GM12878 (cell line): ENCODE data around the gene DBN1. TPM values are rescaled to one million over a fixed set of nuclear protein-coding genes. Genes with fewer than 3 reads are reported as not detected.

ENCODE experiments used
- ASH2L ChIP-seq: fragments of 300-600, 200-600 bp; sonication (generic); IDR thresholded peaks from 2 replicates; pipeline ENCODE4 v1.6.1; 2017; ENCODE audit warnings: low read depth, mild to moderate bottlenecking, borderline replicate concordance
- ATF7 ChIP-seq: fragments of 450-650 bp; IDR thresholded peaks from 2 replicates; pipeline ENCODE4 v1.6.1; 2016; ENCODE audit warnings: low read depth, mild to moderate bottlenecking
- CBFB ChIP-seq: IDR thresholded peaks from 2 replicates; pipeline ENCODE4 v1.6.1; 2016; ENCODE audit warnings: antibody characterized with exemption, low read depth
- ETV6 ChIP-seq, 2 experiments: fragments of 450-650 bp in 1 of 2; IDR thresholded peaks in 1 of 2; conservative IDR thresholded peaks in 1 of 2; 2 replicates each; pipeline ENCODE4 v1.6.1; 2014; ENCODE audit warnings: antibody characterized with exemption in 1 of 2, borderline replicate concordance in 1 of 2, low read depth in 1 of 2, mild to moderate bottlenecking in 1 of 2, moderate library complexity in 1 of 2
- FOXK2 ChIP-seq: fragments of 450-650 bp; IDR thresholded peaks from 2 replicates; pipeline ENCODE4 v1.6.1; 2017; ENCODE audit warnings: mild to moderate bottlenecking, moderate library complexity
- MXI1 ChIP-seq: fragments of 150-350 bp; IDR thresholded peaks from 2 replicates; pipeline ENCODE4 v1.6.1; 2011; ENCODE audit warnings: low read depth, mild to moderate bottlenecking, inconsistent platforms, low read length, improper control_type of control experiment
- NFXL1 ChIP-seq: fragments of 450-650 bp; IDR thresholded peaks from 2 replicates; pipeline ENCODE4 v1.6.1; 2017; ENCODE audit warnings: antibody characterized with exemption, mild to moderate bottlenecking, borderline replicate concordance
- NFYA ChIP-seq: IDR thresholded peaks from 2 replicates; pipeline ENCODE4 v1.6.1; 2011; ENCODE audit warnings: low read depth, mild to moderate bottlenecking, low read length, improper control_type of control experiment, borderline replicate concordance
- NR2C2 ChIP-seq: IDR thresholded peaks from 2 replicates; pipeline ENCODE4 v1.6.1; 2011; ENCODE audit warnings: borderline replicate concordance, low read depth; ENCODE audit not compliant: control insufficient read depth, insufficient read length
- PKNOX1 ChIP-seq: fragments of 450-650 bp; IDR thresholded peaks from 2 replicates; pipeline ENCODE4 v1.6.1; 2016; ENCODE audit warnings: mild to moderate bottlenecking
- PML ChIP-seq: IDR thresholded peaks from 2 replicates; pipeline ENCODE4 v1.6.1; 2012; ENCODE audit warnings: low read length, inconsistent platforms
- POU2F2 ChIP-seq: IDR thresholded peaks from 3 replicates; pipeline ENCODE4 v1.6.1; 2011; ENCODE audit warnings: low read depth, mild to moderate bottlenecking, low read length, borderline replicate concordance
- RFX5 ChIP-seq: IDR thresholded peaks from 2 replicates; pipeline ENCODE4 v1.6.1; 2011; ENCODE audit warnings: low read depth, low read length, improper control_type of control experiment
- TARDBP ChIP-seq: IDR thresholded peaks from 2 replicates; pipeline ENCODE4 v1.6.1; 2016; ENCODE audit warnings: borderline replicate concordance
- TCF3 ChIP-seq: IDR thresholded peaks from 2 replicates; pipeline ENCODE4 v1.6.1; 2012; ENCODE audit warnings: low read depth, mild to moderate bottlenecking, low read length, borderline replicate concordance; ENCODE audit not compliant: insufficient read depth
- TCF7 ChIP-seq: IDR thresholded peaks from 2 replicates; pipeline ENCODE4 v1.6.1; 2014; ENCODE audit warnings: antibody characterized with exemption, borderline replicate concordance
- ZNF24 ChIP-seq: fragments of 450-650 bp; IDR thresholded peaks from 2 replicates; pipeline ENCODE4 v1.6.1; 2017; ENCODE audit warnings: antibody characterized with exemption, mild to moderate bottlenecking
- ZNF274 ChIP-seq: IDR thresholded peaks from one replicate; pipeline ENCODE4 v1.8.0; 2011; ENCODE audit not compliant: insufficient read length, insufficient read depth
- polyA plus RNA-seq, 11 experiments: library from polyadenylated mRNA; depleted of rRNA in 4 of 11; unstranded in 6 of 11; stranded (reverse) in 5 of 11; fragments of >200 nt; fragmentation: Nextera tagmentation in 4 of 11; fragmentation: Illumina TruSeq in 1 of 11; extraction: Ambion mirVana in 4 of 11; extraction: Trizol in 1 of 11; gene quantifications; 1 replicate in 1 of 11; 2 replicates in 10 of 11; pipeline versions ENCODE4 v1.2.1 to v1.2.3, GENCODE V29; 2011 to 2016; ENCODE audit warnings: inconsistent platforms in 2 of 11, missing spikeins in 2 of 11, low read depth in 1 of 11
- total RNA-seq, 4 experiments: library from RNA; depleted of rRNA in 3 of 4; stranded (reverse); fragments of >200 nt in 3 of 4; fragmentation: Illumina TruSeq in 1 of 4; extraction: Trizol in 1 of 4; gene quantifications; 2 replicates each; pipeline versions ENCODE4 v1.2.1 to v1.2.3, GENCODE V29; 2013 to 2021
- TF ChIP-seq, protein P1 (sequence below): fragments of 450-650 bp; IDR thresholded peaks from 2 replicates; pipeline ENCODE4 v1.6.1; 2018; ENCODE audit warnings: mild to moderate bottlenecking, low read depth, moderate library complexity; ENCODE audit not compliant: partially characterized antibody
- TF ChIP-seq, protein P2 (sequence below): IDR thresholded peaks from 2 replicates; pipeline ENCODE4 v1.6.1; 2012; ENCODE audit warnings: low read depth, low read length, improper control_type of control experiment
- TF ChIP-seq, protein P3 (sequence below): fragments of 450-650 bp; IDR thresholded peaks from 2 replicates; pipeline ENCODE4 v1.6.1; 2016; ENCODE audit warnings: mild to moderate bottlenecking
- TF ChIP-seq, protein P4 (sequence below): fragments of 450-650 bp; IDR thresholded peaks from 2 replicates; pipeline ENCODE4 v1.6.1; 2014; ENCODE audit warnings: mild to moderate bottlenecking

The DBN1 gene
- total and polyA plus RNA-seq, 10 of the 15 experiments (the other 5 are each of a cell fraction or from before 2014, with no cell fraction given): 0.18 to 81.0 (median 27.9) TPM

DNA sequence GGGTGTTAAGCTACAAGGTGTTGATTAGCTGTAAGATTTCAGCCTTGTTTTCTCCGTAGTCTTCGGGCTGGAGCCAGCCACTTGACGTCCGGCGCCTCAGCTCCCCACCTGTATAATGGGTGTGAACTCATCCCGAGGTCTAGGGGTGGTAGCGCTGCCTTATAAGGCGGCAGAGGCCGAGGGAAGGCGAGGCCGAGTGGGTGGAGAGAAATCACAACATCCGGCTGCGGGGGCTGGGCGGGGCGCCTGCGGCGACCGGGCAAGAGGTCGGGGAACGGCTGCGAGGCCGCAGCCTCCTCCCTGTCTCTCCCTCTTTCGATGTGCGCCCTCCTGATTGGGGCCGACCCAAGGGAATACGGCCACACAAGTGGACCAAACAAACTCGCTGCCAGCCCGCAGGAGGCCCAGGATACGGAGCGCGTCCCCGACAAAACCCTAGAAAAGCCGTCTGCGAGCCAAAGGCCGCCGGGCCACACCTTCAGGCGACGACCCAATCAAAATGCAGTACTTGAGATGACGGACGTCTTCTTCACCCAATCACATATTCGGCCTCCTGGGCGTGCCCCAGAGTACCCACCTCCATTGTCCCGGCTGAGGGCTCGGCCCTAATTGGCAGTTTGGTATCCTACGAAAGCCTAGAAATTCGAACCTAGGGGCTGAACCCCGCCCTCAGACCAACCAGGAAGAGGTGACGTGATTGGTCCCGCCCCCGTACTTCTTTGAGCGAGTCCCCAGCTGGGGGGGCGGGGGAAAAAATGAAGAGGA is 47.5 kb downstream of the DBN1 start (continued):
- TF ChIP-seq, protein P1, sequence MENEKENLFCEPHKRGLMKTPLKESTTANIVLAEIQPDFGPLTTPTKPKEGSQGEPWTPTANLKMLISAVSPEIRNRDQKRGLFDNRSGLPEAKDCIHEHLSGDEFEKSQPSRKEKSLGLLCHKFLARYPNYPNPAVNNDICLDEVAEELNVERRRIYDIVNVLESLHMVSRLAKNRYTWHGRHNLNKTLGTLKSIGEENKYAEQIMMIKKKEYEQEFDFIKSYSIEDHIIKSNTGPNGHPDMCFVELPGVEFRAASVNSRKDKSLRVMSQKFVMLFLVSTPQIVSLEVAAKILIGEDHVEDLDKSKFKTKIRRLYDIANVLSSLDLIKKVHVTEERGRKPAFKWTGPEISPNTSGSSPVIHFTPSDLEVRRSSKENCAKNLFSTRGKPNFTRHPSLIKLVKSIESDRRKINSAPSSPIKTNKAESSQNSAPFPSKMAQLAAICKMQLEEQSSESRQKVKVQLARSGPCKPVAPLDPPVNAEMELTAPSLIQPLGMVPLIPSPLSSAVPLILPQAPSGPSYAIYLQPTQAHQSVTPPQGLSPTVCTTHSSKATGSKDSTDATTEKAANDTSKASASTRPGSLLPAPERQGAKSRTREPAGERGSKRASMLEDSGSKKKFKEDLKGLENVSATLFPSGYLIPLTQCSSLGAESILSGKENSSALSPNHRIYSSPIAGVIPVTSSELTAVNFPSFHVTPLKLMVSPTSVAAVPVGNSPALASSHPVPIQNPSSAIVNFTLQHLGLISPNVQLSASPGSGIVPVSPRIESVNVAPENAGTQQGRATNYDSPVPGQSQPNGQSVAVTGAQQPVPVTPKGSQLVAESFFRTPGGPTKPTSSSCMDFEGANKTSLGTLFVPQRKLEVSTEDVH: no peak
- TF ChIP-seq MXI1: no peak; the same call in 1 of the 2 replicates
- TF ChIP-seq ZNF274: no peak
- no peak for TF ChIP-seq TARDBP
- 0 out of 2 replicates have a peak, but pooled peaks have one; percentile 38 for TF ChIP-seq CBFB
- no peak for TF ChIP-seq NR2C2
- TF ChIP-seq NFYA: peak; percentile 54; the same call in 1 of the 2 replicates
- TF ChIP-seq ZNF24: 0 out of 2 replicates have a peak, but pooled peaks have one; percentile 61
- no peak for TF ChIP-seq PML
- peak; percentile 96 for TF ChIP-seq ATF7
- TF ChIP-seq PKNOX1: peak; percentile 99
- TF ChIP-seq POU2F2: peak; percentile 80; the same call in 2 of the 3 replicates
- peak; percentile 50; the same call in 1 of the 2 replicates for TF ChIP-seq TCF3
- TF ChIP-seq RFX5: peak; percentile 43; the same call in 1 of the 2 replicates
- TF ChIP-seq, protein P2, sequence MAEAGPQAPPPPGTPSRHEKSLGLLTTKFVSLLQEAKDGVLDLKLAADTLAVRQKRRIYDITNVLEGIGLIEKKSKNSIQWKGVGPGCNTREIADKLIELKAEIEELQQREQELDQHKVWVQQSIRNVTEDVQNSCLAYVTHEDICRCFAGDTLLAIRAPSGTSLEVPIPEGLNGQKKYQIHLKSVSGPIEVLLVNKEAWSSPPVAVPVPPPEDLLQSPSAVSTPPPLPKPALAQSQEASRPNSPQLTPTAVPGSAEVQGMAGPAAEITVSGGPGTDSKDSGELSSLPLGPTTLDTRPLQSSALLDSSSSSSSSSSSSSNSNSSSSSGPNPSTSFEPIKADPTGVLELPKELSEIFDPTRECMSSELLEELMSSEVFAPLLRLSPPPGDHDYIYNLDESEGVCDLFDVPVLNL: peak; percentile 70
- TF ChIP-seq, protein P3, sequence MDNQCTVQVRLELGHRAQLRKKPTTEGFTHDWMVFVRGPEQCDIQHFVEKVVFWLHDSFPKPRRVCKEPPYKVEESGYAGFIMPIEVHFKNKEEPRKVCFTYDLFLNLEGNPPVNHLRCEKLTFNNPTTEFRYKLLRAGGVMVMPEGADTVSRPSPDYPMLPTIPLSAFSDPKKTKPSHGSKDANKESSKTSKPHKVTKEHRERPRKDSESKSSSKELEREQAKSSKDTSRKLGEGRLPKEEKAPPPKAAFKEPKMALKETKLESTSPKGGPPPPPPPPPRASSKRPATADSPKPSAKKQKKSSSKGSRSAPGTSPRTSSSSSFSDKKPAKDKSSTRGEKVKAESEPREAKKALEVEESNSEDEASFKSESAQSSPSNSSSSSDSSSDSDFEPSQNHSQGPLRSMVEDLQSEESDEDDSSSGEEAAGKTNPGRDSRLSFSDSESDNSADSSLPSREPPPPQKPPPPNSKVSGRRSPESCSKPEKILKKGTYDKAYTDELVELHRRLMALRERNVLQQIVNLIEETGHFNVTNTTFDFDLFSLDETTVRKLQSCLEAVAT: 0 out of 2 replicates have a peak, but pooled peaks have one; percentile 52
- TF ChIP-seq TCF7: no peak
- peak; percentile 77 for TF ChIP-seq FOXK2
- no peak for TF ChIP-seq ETV6 (conservative IDR thresholded peaks at IDR 0.05 in 1 of 2, IDR thresholded peaks at IDR 0.05 in 1 of 2; ENCODE audit: borderline replicate concordance in 1 of 2, low read depth in 1 of 2)
- peak; percentile 78; the same call in 1 of the 2 replicates for TF ChIP-seq NFXL1
- TF ChIP-seq, protein P4, sequence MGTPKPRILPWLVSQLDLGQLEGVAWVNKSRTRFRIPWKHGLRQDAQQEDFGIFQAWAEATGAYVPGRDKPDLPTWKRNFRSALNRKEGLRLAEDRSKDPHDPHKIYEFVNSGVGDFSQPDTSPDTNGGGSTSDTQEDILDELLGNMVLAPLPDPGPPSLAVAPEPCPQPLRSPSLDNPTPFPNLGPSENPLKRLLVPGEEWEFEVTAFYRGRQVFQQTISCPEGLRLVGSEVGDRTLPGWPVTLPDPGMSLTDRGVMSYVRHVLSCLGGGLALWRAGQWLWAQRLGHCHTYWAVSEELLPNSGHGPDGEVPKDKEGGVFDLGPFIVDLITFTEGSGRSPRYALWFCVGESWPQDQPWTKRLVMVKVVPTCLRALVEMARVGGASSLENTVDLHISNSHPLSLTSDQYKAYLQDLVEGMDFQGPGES: peak; percentile 91
- TF ChIP-seq ASH2L: no peak
